IMR-90 (cell line): ENCODE results near the gene ZFP42. TPM values are rescaled to one million over a fixed set of nuclear protein-coding genes. Genes with fewer than 3 reads are reported as not detected.
A peak's percentile ranks its signal among the peaks of the same experiment; 100 is the strongest.

Source experiments
- ATAC-seq: fragments of 200-7000 bp; cut with Tn5 transposase; 2 replicates; pipeline ENCODE4 v1.9.1; 2020; ENCODE audit warnings: low read depth, mild to moderate bottlenecking, moderate library complexity
- BruUV-seq: library from RNA; stranded (reverse); fragments of 400-500 nt; replicated peaks from 2 replicates; lab custom pipeline; 2021; lab: Mats Ljungman, UMichigan
- CTCF ChIA-PET: fragments of 300-600 bp; formaldehyde crosslinking; extraction: SDS; loops from one replicate; lab custom pipeline; 2021; ENCODE audit warnings: antibody characterized with exemption; lab: Yijun Ruan, JAX
- POLR2A ChIA-PET: fragments of 300-600 bp; sonication (Branson Sonifier 250); formaldehyde crosslinking; loops from one replicate; lab custom pipeline; 2022; ENCODE audit warnings: antibody characterized with exemption; ENCODE audit not compliant: unreplicated experiment; lab: Charles Lee
- DNase-seq: peaks from one replicate; pipeline ENCODE4 v3.0.0; 2013
- H2AFZ ChIP-seq: replicated peaks from 2 replicates; pipeline ENCODE3; 2013; ENCODE audit warnings: low read length, mild to moderate bottlenecking; ENCODE audit not compliant: poor library complexity
- H2AK5ac ChIP-seq: 2 replicates; pipeline ENCODE4 v1.6.1; 2013; ENCODE audit warnings: low read depth, low read length, inconsistent platforms
- H2AK9ac ChIP-seq: replicated peaks from 2 replicates; pipeline ENCODE3; 2013; ENCODE audit warnings: mild to moderate bottlenecking, low read depth, low read length, moderate library complexity; ENCODE audit not compliant: poor library complexity
- H2BK120ac ChIP-seq: 2 replicates; pipeline ENCODE4 v1.6.1; 2013; ENCODE audit warnings: low read depth, low read length, inconsistent platforms
- H2BK15ac ChIP-seq: 3 replicates; pipeline ENCODE4 v1.6.1; 2013; ENCODE audit warnings: low read depth, low read length, inconsistent platforms
- H2BK20ac ChIP-seq: 2 replicates; pipeline ENCODE4 v1.6.1; 2013; ENCODE audit warnings: low read depth, mild to moderate bottlenecking, inconsistent platforms, low read length, moderate library complexity
- H2BK5ac ChIP-seq: 2 replicates; pipeline ENCODE4 v1.6.1; 2013; ENCODE audit warnings: mild to moderate bottlenecking, low read depth, low read length, inconsistent platforms; ENCODE audit not compliant: poor library complexity, severe bottlenecking
- H3K14ac ChIP-seq: replicated peaks from 2 replicates; pipeline ENCODE4 v1.6.1; 2013; ENCODE audit warnings: low read depth, low read length, inconsistent platforms
- H3K18ac ChIP-seq: 2 replicates; pipeline ENCODE4 v1.6.1; 2013; ENCODE audit warnings: low read depth, low read length, control low read depth
- H3K23ac ChIP-seq: 2 replicates; pipeline ENCODE4 v1.6.1; 2013; ENCODE audit warnings: low read depth, low read length, inconsistent platforms
- H3K27ac ChIP-seq: 2 replicates; pipeline ENCODE4 v1.5.1; 2013; ENCODE audit warnings: mild to moderate bottlenecking, control low read depth, low read length; ENCODE audit not compliant: insufficient read depth
- H3K27me3 ChIP-seq: 2 replicates; pipeline ENCODE4 v1.6.1; 2013; ENCODE audit warnings: low read length; ENCODE audit not compliant: control insufficient read depth, insufficient read depth
- H3K36me3 ChIP-seq: 2 replicates; pipeline ENCODE4 v1.6.1; 2013; ENCODE audit warnings: low read length, mixed read lengths; ENCODE audit not compliant: control insufficient read depth, insufficient read depth
- H3K4ac ChIP-seq: 2 replicates; pipeline ENCODE4 v1.6.1; 2013; ENCODE audit warnings: low read depth, low read length, inconsistent platforms
- H3K4me1 ChIP-seq: 2 replicates; pipeline ENCODE4 v1.6.1; 2013; ENCODE audit warnings: low read length, mixed read lengths; ENCODE audit not compliant: control insufficient read depth, insufficient read depth
- H3K4me2 ChIP-seq: 2 replicates; pipeline ENCODE4 v1.6.1; 2013; ENCODE audit warnings: low read depth, mild to moderate bottlenecking, control low read depth, low read length, moderate library complexity
- H3K4me3 ChIP-seq: 2 replicates; pipeline ENCODE4 v1.5.1; 2013; ENCODE audit warnings: low read depth, mild to moderate bottlenecking, control low read depth, low read length, moderate library complexity; ENCODE audit not compliant: insufficient read depth
- H3K56ac ChIP-seq: 2 replicates; pipeline ENCODE4 v1.6.1; 2013; ENCODE audit warnings: low read length, inconsistent platforms; ENCODE audit not compliant: insufficient read depth; ENCODE audit errors: extremely low read depth
- H3K79me1 ChIP-seq, 2 experiments: 2 replicates each; pipeline ENCODE4 v1.6.1; 2013; ENCODE audit warnings: low read length in 2 of 2, inconsistent platforms in 1 of 2, low read depth in 1 of 2
- H3K9ac ChIP-seq: 2 replicates; pipeline ENCODE4 v1.6.1; 2013; ENCODE audit warnings: low read depth, low read length, control low read depth
- H3K9me1 ChIP-seq: 2 replicates; pipeline ENCODE4 v1.6.1; 2013; ENCODE audit warnings: low read length, inconsistent platforms; ENCODE audit not compliant: insufficient read depth
- H3K9me3 ChIP-seq: 2 replicates; pipeline ENCODE4 v1.6.1; 2013; ENCODE audit warnings: low read length; ENCODE audit not compliant: control insufficient read depth, insufficient read depth
- H4K20me1 ChIP-seq: 2 replicates; pipeline ENCODE4 v1.6.1; 2013; ENCODE audit warnings: low read length, inconsistent platforms; ENCODE audit not compliant: insufficient read depth
- H4K5ac ChIP-seq: 2 replicates; pipeline ENCODE4 v1.6.1; 2013; ENCODE audit warnings: mild to moderate bottlenecking, low read depth, low read length, control low read depth
- H4K8ac ChIP-seq, 2 experiments: 2 replicates each; pipeline ENCODE4 v1.6.1; 2013; ENCODE audit warnings: low read depth in 2 of 2, low read length in 2 of 2, control low read depth in 1 of 2, inconsistent platforms in 1 of 2
- H4K91ac ChIP-seq: 2 replicates; pipeline ENCODE4 v1.6.1; 2013; ENCODE audit warnings: low read depth, low read length, inconsistent platforms; ENCODE audit not compliant: insufficient read depth
- CEBPB ChIP-seq: IDR thresholded peaks from 2 replicates; pipeline ENCODE4 v1.6.1; 2012; ENCODE audit warnings: low read depth, low read length, improper control_type of control experiment
- CHD1 ChIP-seq: IDR thresholded peaks from 2 replicates; pipeline ENCODE4 v1.6.1; 2012; ENCODE audit warnings: low read depth, low read length, improper control_type of control experiment
- FOS ChIP-seq: fragments of 150-350 bp; IDR thresholded peaks from 2 replicates; pipeline ENCODE4 v1.6.1; 2016; ENCODE audit warnings: low read depth, low read length
- MAFK ChIP-seq: IDR thresholded peaks from 2 replicates; pipeline ENCODE4 v1.6.1; 2012; ENCODE audit warnings: low read depth, low read length, improper control_type of control experiment
- MXI1 ChIP-seq: IDR thresholded peaks from 2 replicates; pipeline ENCODE4 v1.6.1; 2012; ENCODE audit warnings: low read depth, mild to moderate bottlenecking, low read length, moderate library complexity, borderline replicate concordance
- RAD21 ChIP-seq: IDR thresholded peaks from 2 replicates; pipeline ENCODE4 v1.6.1; 2012; ENCODE audit warnings: low read length, improper control_type of control experiment
- SMC3 ChIP-seq: fragments of 150-350 bp; IDR thresholded peaks from 2 replicates; pipeline ENCODE4 v1.6.1; 2016; ENCODE audit warnings: low read depth, mild to moderate bottlenecking, antibody characterized with exemption, low read length, moderate library complexity
- whole genome bisulfite sequencing, 2 experiments: methylation state at CpG; one replicate each; pipeline versions ENCODE4 v1.1.5 to v1.1.7; 2013; ENCODE audit warnings: missing lambda C conversion rate in 2 of 2; ENCODE audit not compliant: insufficient read length in 1 of 2; ENCODE audit errors: extremely low coverage in 2 of 2; 5-methylcytosine and 5-hydroxymethylcytosine counted together
- dilution Hi-C: fragments of 300-500 bp; cut with HindIII; formaldehyde crosslinking; loops from one replicate; pipeline ENCODE4 v1.14.3; 2018; ENCODE audit warnings: low sequenced_read_pairs; ENCODE audit not compliant: unreplicated experiment
- in situ Hi-C: fragments of 300-500 bp; cut with MboI; formaldehyde crosslinking; loops from 3 replicates; pipeline ENCODE4 v1.14.3; 2019; ENCODE audit warnings: low sequenced_read_pairs, inconsistent platforms, mixed read lengths
- intact Hi-C: fragments of 100-400 bp; cut with micrococcal nuclease; formaldehyde crosslinking; loops from 2 replicates; pipeline ENCODE4 v1.10.0; 2022
- polyA plus RNA-seq, 3 experiments: library from polyadenylated mRNA; depleted of rRNA; stranded (reverse); fragments of >200 nt; gene quantifications; 2 replicates each; pipeline ENCODE4 v1.2.3, GENCODE V29; 2012; ENCODE audit warnings: low replicate concordance in 1 of 3
- total RNA-seq: library from RNA; depleted of rRNA; stranded (reverse); fragments of >200 nt; gene quantifications from 2 replicates; pipeline ENCODE4 v1.2.3, GENCODE V29; 2012
- TF ChIP-seq, protein P1 (sequence below): fragments of 150-350 bp; IDR thresholded peaks from 2 replicates; pipeline ENCODE4 v1.6.1; 2017; ENCODE audit warnings: mild to moderate bottlenecking, antibody characterized with exemption, low read length, low read depth

Gene ZFP42
- total and polyA plus RNA-seq, 2 of the 4 experiments (the other 2 are of a cell fraction): not detected

DNA sequence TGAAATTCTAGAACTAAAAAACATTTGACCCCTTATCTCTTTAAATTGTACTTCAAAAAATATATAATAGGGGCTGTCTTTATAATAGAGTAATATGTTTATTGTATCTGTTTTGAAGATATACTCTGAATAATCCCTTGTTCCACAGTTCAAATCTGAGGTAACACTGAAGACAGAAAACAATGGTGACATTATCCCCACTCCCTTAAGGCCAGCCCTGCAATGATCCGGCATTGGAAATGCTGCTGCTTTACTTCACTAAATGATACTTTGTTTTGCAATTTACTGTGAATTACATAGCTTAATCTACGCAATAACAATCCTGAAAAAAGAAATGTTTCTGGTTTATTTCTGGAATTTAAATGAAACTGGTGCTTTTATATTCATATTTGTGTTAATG lies 34.4 kb upstream of the ZFP42 start (continued):
- no peak for TF ChIP-seq RAD21
- TF ChIP-seq CEBPB: no peak
- TF ChIP-seq CHD1: no peak
- no peak for TF ChIP-seq FOS
- TF ChIP-seq MXI1: no peak

DNA sequence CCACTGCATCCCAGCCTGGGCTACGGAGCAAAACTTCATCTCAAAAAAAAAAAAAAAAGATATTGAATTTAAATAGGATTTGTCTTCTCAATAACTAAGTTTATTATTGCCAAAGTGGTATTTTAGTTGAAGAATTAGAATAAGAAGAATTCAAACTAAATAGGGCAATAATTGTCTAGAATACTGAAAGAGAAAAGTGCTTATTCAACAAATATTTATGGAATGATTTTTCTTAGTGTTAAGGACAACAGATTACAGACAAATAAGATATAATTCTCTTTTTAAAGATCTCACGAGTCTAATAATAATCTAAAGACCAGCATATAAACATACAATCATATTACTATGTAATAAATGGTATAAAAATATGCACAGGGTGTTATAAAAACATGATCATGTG lies 33.6 kb upstream of the ZFP42 start:
- H2AK5ac ChIP-seq: no peak overlapping the region
- no peak overlapping the region for H2AK9ac ChIP-seq
- H2BK20ac ChIP-seq: no peak overlapping the region
- no peaks in the 10 kb centered on the region for H3K36me3 ChIP-seq
- TF ChIP-seq MAFK: peak; percentile 69
- TF ChIP-seq, protein P1, sequence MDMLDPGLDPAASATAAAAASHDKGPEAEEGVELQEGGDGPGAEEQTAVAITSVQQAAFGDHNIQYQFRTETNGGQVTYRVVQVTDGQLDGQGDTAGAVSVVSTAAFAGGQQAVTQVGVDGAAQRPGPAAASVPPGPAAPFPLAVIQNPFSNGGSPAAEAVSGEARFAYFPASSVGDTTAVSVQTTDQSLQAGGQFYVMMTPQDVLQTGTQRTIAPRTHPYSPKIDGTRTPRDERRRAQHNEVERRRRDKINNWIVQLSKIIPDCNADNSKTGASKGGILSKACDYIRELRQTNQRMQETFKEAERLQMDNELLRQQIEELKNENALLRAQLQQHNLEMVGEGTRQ: no peak
- TF ChIP-seq SMC3: no peak
- H3K27me3 ChIP-seq: no peaks in the 10 kb centered on the region
- no peak for ATAC-seq
- H4K20me1 ChIP-seq: no peaks in the 10 kb centered on the region
- H3K9me1 ChIP-seq: no peaks in the 10 kb centered on the region
- no peak overlapping the region for H4K8ac ChIP-seq
- dilution Hi-C loops: no loop called here
- no peak overlapping the region for H2BK120ac ChIP-seq
- WGBS, 2 experiments: no CpG with 5 or more reads among the region's 2 CpGs
- no peak overlapping the region for H3K56ac ChIP-seq
- H3K18ac ChIP-seq: no peak overlapping the region
- H3K9ac ChIP-seq: no peak overlapping the region
- no peak overlapping the region for H3K4ac ChIP-seq
- no peak overlapping the region for H3K4me3 ChIP-seq
- no peak overlapping the region for H3K4me2 ChIP-seq
- in situ Hi-C loops: no loop called here
- no peak overlapping the region for H2AFZ ChIP-seq
- H3K23ac ChIP-seq: no peak overlapping the region
- no peak overlapping the region for H4K91ac ChIP-seq
- no TSS peak for BruUV-seq
- no peak overlapping the region for H2BK5ac ChIP-seq
- H2BK15ac ChIP-seq: no peak overlapping the region
- no peak for DNase-seq
- no peak overlapping the region for H4K5ac ChIP-seq
- H3K9me3 ChIP-seq: no peaks in the 10 kb centered on the region
- H3K27ac ChIP-seq: no peak overlapping the region
- no peak overlapping the region for H3K14ac ChIP-seq
- peaks cover 3% of the 10 kb centered on the region; the same call in 1 of the 2 replicates for H3K4me1 ChIP-seq
- POLR2A ChIA-PET: no interaction called here
- H3K79me1 ChIP-seq: no peaks in the 10 kb centered on the region
- CTCF ChIA-PET: interaction anchor here (0.7 kb wide), 2 partner anchors 1022 to 1535 kb away, joined by 4 to 5 read pairs; no protein-coding TSS in a partner anchor
- intact Hi-C loops: no loop called here
